WI38 (cell line): Measurements from ENCODE around the gene SBK1.

Experiments
- H3K4me3 ChIP-seq: 2 replicates; pipeline ENCODE4 v1.5.1; 2011; ENCODE audit warnings: low read depth, mild to moderate bottlenecking, control low read depth, low read length
- TF ChIP-seq, protein P1 (sequence below): IDR thresholded peaks from 2 replicates; pipeline ENCODE4 v1.5.1; 2012; ENCODE audit warnings: low read depth, mild to moderate bottlenecking, control low read depth, low read length

The SBK1 gene

DNA sequence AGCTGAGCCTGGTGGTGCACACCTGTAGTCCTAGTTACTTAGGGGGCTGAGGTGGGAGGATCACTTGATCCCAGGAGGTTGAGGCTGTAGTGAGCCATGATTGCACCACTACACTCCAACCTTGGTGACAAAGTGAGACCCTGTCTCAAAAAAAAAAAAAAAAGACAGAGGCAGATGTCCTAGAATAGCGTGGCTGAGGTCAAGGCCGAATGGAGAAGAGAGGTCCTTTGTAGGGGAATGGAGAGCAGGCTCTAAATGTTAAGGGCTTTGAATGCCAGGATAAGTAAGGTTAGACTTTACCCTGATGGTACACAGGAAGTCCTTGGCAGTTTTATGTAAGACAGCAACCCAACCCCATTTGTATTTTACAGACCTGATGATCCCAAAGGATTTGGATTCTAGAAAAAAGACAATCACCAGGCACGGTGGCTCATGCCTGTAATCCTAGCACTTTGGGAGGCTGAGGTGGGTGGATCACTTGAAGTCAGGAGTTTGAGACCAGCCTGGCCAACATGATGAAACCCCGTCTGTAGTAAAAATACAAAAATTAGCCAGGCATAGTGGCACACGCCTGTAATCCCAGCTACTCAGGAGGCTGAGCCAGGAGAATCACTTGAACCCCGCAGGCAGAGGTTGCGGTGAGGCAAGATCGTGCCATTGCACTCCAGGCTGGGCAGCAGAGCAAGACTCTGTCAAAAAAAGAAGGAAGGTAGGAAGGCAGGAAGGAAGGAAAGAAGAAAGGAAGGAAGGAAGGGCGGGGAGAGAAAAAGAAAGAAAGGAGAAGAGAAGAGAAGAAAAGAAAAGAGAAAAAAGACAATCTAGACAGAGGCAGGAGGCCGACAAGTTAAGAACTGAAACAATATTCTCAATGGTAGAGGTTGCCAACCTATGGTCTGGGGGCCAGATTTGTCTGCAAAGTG lies 2.1 kb upstream of the SBK1 start:
- TF ChIP-seq, protein P1, sequence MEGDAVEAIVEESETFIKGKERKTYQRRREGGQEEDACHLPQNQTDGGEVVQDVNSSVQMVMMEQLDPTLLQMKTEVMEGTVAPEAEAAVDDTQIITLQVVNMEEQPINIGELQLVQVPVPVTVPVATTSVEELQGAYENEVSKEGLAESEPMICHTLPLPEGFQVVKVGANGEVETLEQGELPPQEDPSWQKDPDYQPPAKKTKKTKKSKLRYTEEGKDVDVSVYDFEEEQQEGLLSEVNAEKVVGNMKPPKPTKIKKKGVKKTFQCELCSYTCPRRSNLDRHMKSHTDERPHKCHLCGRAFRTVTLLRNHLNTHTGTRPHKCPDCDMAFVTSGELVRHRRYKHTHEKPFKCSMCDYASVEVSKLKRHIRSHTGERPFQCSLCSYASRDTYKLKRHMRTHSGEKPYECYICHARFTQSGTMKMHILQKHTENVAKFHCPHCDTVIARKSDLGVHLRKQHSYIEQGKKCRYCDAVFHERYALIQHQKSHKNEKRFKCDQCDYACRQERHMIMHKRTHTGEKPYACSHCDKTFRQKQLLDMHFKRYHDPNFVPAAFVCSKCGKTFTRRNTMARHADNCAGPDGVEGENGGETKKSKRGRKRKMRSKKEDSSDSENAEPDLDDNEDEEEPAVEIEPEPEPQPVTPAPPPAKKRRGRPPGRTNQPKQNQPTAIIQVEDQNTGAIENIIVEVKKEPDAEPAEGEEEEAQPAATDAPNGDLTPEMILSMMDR, result no peak

DNA sequence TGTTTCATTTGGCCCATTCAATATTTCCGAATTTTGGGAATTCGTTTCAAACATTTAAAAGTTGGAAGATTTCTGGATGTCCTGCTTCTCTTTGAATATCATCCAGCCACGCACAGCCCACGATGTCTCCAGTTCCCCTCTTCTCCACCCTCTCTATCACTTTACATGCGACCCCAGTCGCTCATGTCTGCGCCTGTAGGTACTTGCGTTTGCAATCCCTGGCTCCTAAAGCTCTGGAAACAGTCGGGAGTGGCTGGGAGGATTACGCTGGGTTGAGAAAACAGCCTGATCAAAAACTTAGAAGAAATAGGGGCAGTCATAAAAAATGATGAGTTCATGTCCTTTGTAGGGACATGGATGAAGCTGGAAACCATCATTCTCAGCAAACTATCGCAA lies 1.5 kb upstream of the SBK1 start:
- no peak overlapping the region for H3K4me3 ChIP-seq
- TF ChIP-seq, protein P1, result no peak

More for the DNA sequence above, 2.1 kb upstream of the SBK1 start:
- no peak overlapping the region for H3K4me3 ChIP-seq

DNA sequence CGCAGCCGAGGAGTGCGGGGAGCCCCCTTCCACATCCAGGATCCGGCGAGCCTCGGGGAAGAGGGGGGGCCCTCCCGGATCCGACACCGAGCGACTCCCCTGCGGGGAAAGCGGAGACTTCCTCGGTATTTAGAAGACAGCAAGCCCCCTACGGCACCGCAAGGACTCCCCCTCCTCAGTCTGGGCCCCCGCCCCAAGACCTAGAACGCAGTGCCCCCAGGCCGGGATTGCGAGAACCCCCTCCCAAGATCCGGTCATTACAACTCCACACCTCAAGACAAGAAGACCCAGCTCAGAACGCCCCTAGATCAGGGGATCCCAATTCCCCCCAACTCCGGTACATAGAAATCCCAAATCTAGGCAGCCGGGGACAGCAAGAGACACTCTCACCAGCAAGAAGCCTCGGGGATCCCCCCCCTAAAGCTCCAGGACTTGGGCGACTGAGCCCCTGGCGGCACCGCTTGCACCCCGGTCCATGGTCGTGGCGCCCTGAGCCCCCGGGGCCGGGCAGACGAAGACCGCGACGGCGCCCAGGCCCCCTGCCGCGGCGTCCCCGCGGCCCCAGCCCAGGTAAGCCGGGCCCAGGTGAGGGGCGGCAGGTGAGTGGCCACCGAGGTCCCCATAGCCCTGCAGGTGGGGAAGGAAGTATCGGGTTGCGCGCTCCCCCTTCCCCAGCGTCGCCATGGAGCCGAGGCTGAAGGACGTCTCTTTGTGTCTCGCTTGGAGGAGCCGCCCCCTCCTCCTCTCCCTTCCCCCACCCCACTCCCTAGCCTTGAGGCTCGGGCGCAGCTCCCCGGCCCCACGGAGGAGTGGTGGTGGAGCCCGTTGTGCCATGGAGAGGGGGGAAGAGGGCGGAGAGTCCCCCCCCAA lies 641 bp downstream of the SBK1 start:
- H3K4me3 ChIP-seq, result peak overlapping the region; percentile 50
- TF ChIP-seq, protein P1, result no peak

DNA sequence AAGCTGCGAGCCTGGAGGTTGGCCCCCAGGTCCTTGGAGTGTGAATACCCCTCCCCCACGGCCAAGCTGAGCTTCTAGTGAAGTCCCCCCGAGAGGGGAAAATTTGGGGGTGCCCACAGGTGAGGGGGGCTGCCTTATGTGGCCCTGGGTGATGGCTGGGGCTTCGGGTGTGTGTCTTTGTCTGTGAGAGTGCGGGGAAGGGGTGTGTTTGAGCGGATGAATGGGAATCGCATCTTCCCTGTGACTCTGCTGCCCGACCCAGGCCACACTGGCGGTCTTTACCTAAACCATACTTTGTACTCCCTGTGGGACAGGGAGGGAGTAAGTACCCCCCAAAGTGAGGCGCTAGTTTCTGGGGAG lies 1.3 kb downstream of the SBK1 start:
- no peak overlapping the region for H3K4me3 ChIP-seq
- TF ChIP-seq, protein P1, result no peak

GRCh38 chr16:28294201-28294600 lies 1.9 kb downstream of the SBK1 start:
- no peak overlapping the region for H3K4me3 ChIP-seq

GRCh38 chr16:28295276-28295675 lies 3.0 kb downstream of the SBK1 start:
- H3K4me3 ChIP-seq, result no peak overlapping the region
- TF ChIP-seq, protein P1, result no peak

More at GRCh38 chr16:28294201-28294600, 1.9 kb downstream of the SBK1 start:
- TF ChIP-seq, protein P1, result no peak
